ENCODE data around the gene KCNJ18. TPM values are rescaled to one million over a fixed set of nuclear protein-coding genes. Genes with fewer than 3 reads are reported as not detected.
"Not testable (repeated sequence)": the region's sequence is repeated elsewhere in the genome, so short reads cannot be mapped to it uniquely, and the experiment has no call there.

KCNJ18 gene
- total RNA-seq, 1 experiment from 2014 or later, result not detected

- peaks cover 63 to 66% of the 10 kb centered on the region in 2 experiments for H3K9me3 Mint-ChIP-seq
- not testable (repeated sequence) for H2AK5ac ChIP-seq (ENCODE audit: insufficient read length, low read length); H2BK20ac ChIP-seq (ENCODE audit: low read depth, low read length, poor library complexity, severe bottlenecking); H3K18ac ChIP-seq (ENCODE audit: insufficient read length, low read depth, low read length); H4K20me1 ChIP-seq (ENCODE audit: control insufficient read depth, insufficient read depth, insufficient read length); H4K5ac ChIP-seq (ENCODE audit: insufficient read length, low read depth, low read length); H4K91ac ChIP-seq (ENCODE audit: insufficient read length, low read depth, low read length); H3K4me3 Mint-ChIP-seq; H3K9ac ChIP-seq (ENCODE audit: extremely low read depth, insufficient read length, low read length); H3K4me1 Mint-ChIP-seq; H3K27ac ChIP-seq (ENCODE audit: insufficient read length, low read depth, low read length); H3K4me1 ChIP-seq (ENCODE audit: insufficient read depth, low read length); H3K36me3 Mint-ChIP-seq (ENCODE audit: insufficient read depth in 1 of 3, low read depth in 3 of 3); H3K23ac ChIP-seq (ENCODE audit: insufficient read length, low read depth, low read length); H2BK5ac ChIP-seq (ENCODE audit: insufficient read length, low read length); H3K27ac Mint-ChIP-seq; H3K79me2 ChIP-seq (ENCODE audit: insufficient read depth, low read length); H3K23me2 ChIP-seq (ENCODE audit: insufficient read length, low read depth, low read length, poor library complexity, severe bottlenecking); H3K27me3 ChIP-seq (ENCODE audit: insufficient read depth, low read length); H2AFZ ChIP-seq (ENCODE audit: low read length); H3K27me3 Mint-ChIP-seq (ENCODE audit: low read depth); H3K4ac ChIP-seq (ENCODE audit: low read depth, low read length); H3K79me1 ChIP-seq (ENCODE audit: insufficient read depth, low read depth, low read length, poor library complexity, severe bottlenecking); H2BK15ac ChIP-seq (ENCODE audit: low read depth, low read length); H2BK120ac ChIP-seq (ENCODE audit: low read depth, low read length, poor library complexity, severe bottlenecking); H2BK12ac ChIP-seq (ENCODE audit: insufficient read length, low read depth, low read length); H3K56ac ChIP-seq (ENCODE audit: insufficient read length, low read depth, low read length); H3T11ph ChIP-seq (ENCODE audit: low read length); H3K14ac ChIP-seq (ENCODE audit: insufficient read depth, low read length); H4K8ac ChIP-seq (replicated peaks; ENCODE audit: insufficient read length, low read depth, low read length); H3K4me2 ChIP-seq (ENCODE audit: insufficient read depth, insufficient read length, low read length); DNase-seq
- WGBS (ENCODE audit: extremely low coverage, insufficient read length, low lambda C conversion rate), result no CpG with 5 or more reads among the region's 1 CpG
- H3K9me3 ChIP-seq (ENCODE audit: control insufficient read depth, low read depth, low read length), result peaks cover 40% of the 10 kb centered on the region
These were observed 5.2 kb downstream of the KCNJ18 start for GRCh38 chr17:21697508-21697860.

GRCh38 chr17:21698437-21699075, 6.2 kb downstream of the KCNJ18 start:
- H3K27ac Mint-ChIP-seq; H3K9ac ChIP-seq (ENCODE audit: extremely low read depth, insufficient read length, low read length); H2BK20ac ChIP-seq (ENCODE audit: low read depth, low read length, poor library complexity, severe bottlenecking): not testable (repeated sequence)

More at GRCh38 chr17:21698437-21699075, 6.2 kb downstream of the KCNJ18 start:
- not testable (repeated sequence) for H3K79me2 ChIP-seq (ENCODE audit: insufficient read depth, low read length); H3K23ac ChIP-seq (ENCODE audit: insufficient read length, low read depth, low read length); H3K18ac ChIP-seq (ENCODE audit: insufficient read length, low read depth, low read length); DNase-seq; H3K27me3 ChIP-seq (ENCODE audit: insufficient read depth, low read length); H3K4me3 Mint-ChIP-seq; H4K8ac ChIP-seq (replicated peaks; ENCODE audit: insufficient read length, low read depth, low read length); H2BK12ac ChIP-seq (ENCODE audit: insufficient read length, low read depth, low read length); H2AFZ ChIP-seq (ENCODE audit: low read length); H3K14ac ChIP-seq (ENCODE audit: insufficient read depth, low read length); H3K36me3 Mint-ChIP-seq (ENCODE audit: insufficient read depth in 1 of 3, low read depth in 3 of 3); H3K23me2 ChIP-seq (ENCODE audit: insufficient read length, low read depth, low read length, poor library complexity, severe bottlenecking); H3T11ph ChIP-seq (ENCODE audit: low read length); H3K27ac ChIP-seq (ENCODE audit: insufficient read length, low read depth, low read length); H2BK120ac ChIP-seq (ENCODE audit: low read depth, low read length, poor library complexity, severe bottlenecking); H2BK15ac ChIP-seq (ENCODE audit: low read depth, low read length); H2BK5ac ChIP-seq (ENCODE audit: insufficient read length, low read length); H2AK5ac ChIP-seq (ENCODE audit: insufficient read length, low read length); H4K20me1 ChIP-seq (ENCODE audit: control insufficient read depth, insufficient read depth, insufficient read length); H3K4ac ChIP-seq (ENCODE audit: low read depth, low read length); H3K4me1 Mint-ChIP-seq; H3K27me3 Mint-ChIP-seq (ENCODE audit: low read depth); H3K79me1 ChIP-seq (ENCODE audit: insufficient read depth, low read depth, low read length, poor library complexity, severe bottlenecking); H3K4me2 ChIP-seq (ENCODE audit: insufficient read depth, insufficient read length, low read length); H4K5ac ChIP-seq (ENCODE audit: insufficient read length, low read depth, low read length); H4K91ac ChIP-seq (ENCODE audit: insufficient read length, low read depth, low read length); H3K56ac ChIP-seq (ENCODE audit: insufficient read length, low read depth, low read length); H3K4me1 ChIP-seq (ENCODE audit: insufficient read depth, low read length)
- peaks cover 36% of the 10 kb centered on the region for H3K9me3 ChIP-seq (ENCODE audit: control insufficient read depth, low read depth, low read length)
- H3K9me3 Mint-ChIP-seq, result peaks cover 61 to 63% of the 10 kb centered on the region in 2 experiments
- WGBS (ENCODE audit: extremely low coverage, insufficient read length, low lambda C conversion rate), result no CpG with 5 or more reads among the region's 20 CpGs
